22Rv1 (cell line): ENCODE results near the gene IMPDH2.

Experiments
- ZFX ChIP-seq: fragments of 450-650 bp; IDR thresholded peaks from 2 replicates; pipeline ENCODE4 v1.6.1; 2017; ENCODE audit warnings: antibody characterized with exemption, borderline replicate concordance
- TF ChIP-seq, protein P1 (sequence below): fragments of 450-650 bp; IDR thresholded peaks from 2 replicates; pipeline ENCODE4 v1.5.1; 2017; ENCODE audit warnings: mild to moderate bottlenecking

DNA sequence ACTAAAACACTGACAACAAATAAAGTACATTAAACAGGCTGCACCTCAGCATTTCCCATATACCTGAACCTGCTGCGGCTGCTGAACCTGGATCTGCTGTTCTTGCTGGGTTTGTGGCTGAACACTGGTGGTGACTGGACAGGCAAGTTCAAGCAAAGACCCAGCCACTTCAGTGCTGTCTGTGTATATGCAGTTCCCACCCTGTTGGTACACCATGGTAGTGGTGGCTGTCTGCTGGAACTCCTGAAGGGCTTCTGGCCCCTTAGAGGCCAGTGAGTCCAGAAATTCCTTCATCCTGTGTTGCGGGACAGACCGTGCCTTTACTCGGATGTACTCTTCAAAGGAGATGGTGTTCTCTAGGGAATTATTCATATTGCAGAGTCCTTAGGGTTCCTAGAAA, 47.4 kb upstream of the IMPDH2 start:
- TF ChIP-seq, protein P1, sequence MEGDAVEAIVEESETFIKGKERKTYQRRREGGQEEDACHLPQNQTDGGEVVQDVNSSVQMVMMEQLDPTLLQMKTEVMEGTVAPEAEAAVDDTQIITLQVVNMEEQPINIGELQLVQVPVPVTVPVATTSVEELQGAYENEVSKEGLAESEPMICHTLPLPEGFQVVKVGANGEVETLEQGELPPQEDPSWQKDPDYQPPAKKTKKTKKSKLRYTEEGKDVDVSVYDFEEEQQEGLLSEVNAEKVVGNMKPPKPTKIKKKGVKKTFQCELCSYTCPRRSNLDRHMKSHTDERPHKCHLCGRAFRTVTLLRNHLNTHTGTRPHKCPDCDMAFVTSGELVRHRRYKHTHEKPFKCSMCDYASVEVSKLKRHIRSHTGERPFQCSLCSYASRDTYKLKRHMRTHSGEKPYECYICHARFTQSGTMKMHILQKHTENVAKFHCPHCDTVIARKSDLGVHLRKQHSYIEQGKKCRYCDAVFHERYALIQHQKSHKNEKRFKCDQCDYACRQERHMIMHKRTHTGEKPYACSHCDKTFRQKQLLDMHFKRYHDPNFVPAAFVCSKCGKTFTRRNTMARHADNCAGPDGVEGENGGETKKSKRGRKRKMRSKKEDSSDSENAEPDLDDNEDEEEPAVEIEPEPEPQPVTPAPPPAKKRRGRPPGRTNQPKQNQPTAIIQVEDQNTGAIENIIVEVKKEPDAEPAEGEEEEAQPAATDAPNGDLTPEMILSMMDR: no peak
- no peak for TF ChIP-seq ZFX
